ENCODE results near the gene CAMK2A.

DNA sequence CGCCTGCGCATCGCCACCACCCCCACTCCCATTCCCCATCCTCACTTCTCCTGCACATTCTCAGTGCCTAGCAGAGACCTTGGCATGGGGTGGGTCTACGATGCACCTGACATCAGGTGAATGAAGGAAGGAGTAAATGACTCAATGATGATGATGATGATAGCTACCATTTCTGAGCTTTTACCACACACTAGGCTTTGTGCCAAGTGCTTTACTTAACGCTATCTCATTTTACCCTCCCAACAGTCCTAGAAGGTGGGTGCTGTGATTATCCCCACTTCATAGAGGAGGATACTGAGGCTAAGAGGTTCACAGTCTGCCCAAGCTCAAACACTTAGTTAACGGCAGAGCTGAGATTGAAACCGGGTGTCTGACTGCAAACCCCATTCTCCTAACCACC lies 27.1 kb downstream of the CAMK2A start:
- TF ChIP-seq POLR2AphosphoS5 (IDR thresholded peaks at IDR 0.05) = no peak
- no peak for TF ChIP-seq POLR2A (IDR thresholded peaks at IDR 0.05)
- TF ChIP-seq, protein P1, sequence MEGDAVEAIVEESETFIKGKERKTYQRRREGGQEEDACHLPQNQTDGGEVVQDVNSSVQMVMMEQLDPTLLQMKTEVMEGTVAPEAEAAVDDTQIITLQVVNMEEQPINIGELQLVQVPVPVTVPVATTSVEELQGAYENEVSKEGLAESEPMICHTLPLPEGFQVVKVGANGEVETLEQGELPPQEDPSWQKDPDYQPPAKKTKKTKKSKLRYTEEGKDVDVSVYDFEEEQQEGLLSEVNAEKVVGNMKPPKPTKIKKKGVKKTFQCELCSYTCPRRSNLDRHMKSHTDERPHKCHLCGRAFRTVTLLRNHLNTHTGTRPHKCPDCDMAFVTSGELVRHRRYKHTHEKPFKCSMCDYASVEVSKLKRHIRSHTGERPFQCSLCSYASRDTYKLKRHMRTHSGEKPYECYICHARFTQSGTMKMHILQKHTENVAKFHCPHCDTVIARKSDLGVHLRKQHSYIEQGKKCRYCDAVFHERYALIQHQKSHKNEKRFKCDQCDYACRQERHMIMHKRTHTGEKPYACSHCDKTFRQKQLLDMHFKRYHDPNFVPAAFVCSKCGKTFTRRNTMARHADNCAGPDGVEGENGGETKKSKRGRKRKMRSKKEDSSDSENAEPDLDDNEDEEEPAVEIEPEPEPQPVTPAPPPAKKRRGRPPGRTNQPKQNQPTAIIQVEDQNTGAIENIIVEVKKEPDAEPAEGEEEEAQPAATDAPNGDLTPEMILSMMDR (IDR thresholded peaks at IDR 0.05) = no peak

Measured in transverse colon (tissue), 4 donors.